IMR-90 (cell line): ENCODE data around the gene KCNJ2. TPM values are rescaled to one million over a fixed set of nuclear protein-coding genes. Genes with fewer than 3 reads are reported as not detected.

ENCODE experiments used
- ATAC-seq: fragments of 200-7000 bp; cut with Tn5 transposase; 2 replicates; pipeline ENCODE4 v1.9.1; 2020; ENCODE audit warnings: low read depth, mild to moderate bottlenecking, moderate library complexity
- BruUV-seq: library from RNA; stranded (reverse); fragments of 400-500 nt; replicated peaks from 2 replicates; lab custom pipeline; 2021; lab: Mats Ljungman, UMichigan
- CTCF ChIA-PET: fragments of 300-600 bp; formaldehyde crosslinking; extraction: SDS; loops from one replicate; lab custom pipeline; 2021; ENCODE audit warnings: antibody characterized with exemption; lab: Yijun Ruan, JAX
- POLR2A ChIA-PET: fragments of 300-600 bp; sonication (Branson Sonifier 250); formaldehyde crosslinking; loops from one replicate; lab custom pipeline; 2022; ENCODE audit warnings: antibody characterized with exemption; ENCODE audit not compliant: unreplicated experiment; lab: Charles Lee
- DNase-seq: peaks from one replicate; pipeline ENCODE4 v3.0.0; 2013
- H2AFZ ChIP-seq: replicated peaks from 2 replicates; pipeline ENCODE3; 2013; ENCODE audit warnings: low read length, mild to moderate bottlenecking; ENCODE audit not compliant: poor library complexity
- H2AK5ac ChIP-seq: 2 replicates; pipeline ENCODE4 v1.6.1; 2013; ENCODE audit warnings: low read depth, low read length, inconsistent platforms
- H2AK9ac ChIP-seq: replicated peaks from 2 replicates; pipeline ENCODE3; 2013; ENCODE audit warnings: mild to moderate bottlenecking, low read depth, low read length, moderate library complexity; ENCODE audit not compliant: poor library complexity
- H2BK120ac ChIP-seq: 2 replicates; pipeline ENCODE4 v1.6.1; 2013; ENCODE audit warnings: low read depth, low read length, inconsistent platforms
- H2BK15ac ChIP-seq: 3 replicates; pipeline ENCODE4 v1.6.1; 2013; ENCODE audit warnings: low read depth, low read length, inconsistent platforms
- H2BK20ac ChIP-seq: 2 replicates; pipeline ENCODE4 v1.6.1; 2013; ENCODE audit warnings: low read depth, mild to moderate bottlenecking, inconsistent platforms, low read length, moderate library complexity
- H2BK5ac ChIP-seq: 2 replicates; pipeline ENCODE4 v1.6.1; 2013; ENCODE audit warnings: mild to moderate bottlenecking, low read depth, low read length, inconsistent platforms; ENCODE audit not compliant: poor library complexity, severe bottlenecking
- H3K14ac ChIP-seq: replicated peaks from 2 replicates; pipeline ENCODE4 v1.6.1; 2013; ENCODE audit warnings: low read depth, low read length, inconsistent platforms
- H3K18ac ChIP-seq: 2 replicates; pipeline ENCODE4 v1.6.1; 2013; ENCODE audit warnings: low read depth, low read length, control low read depth
- H3K23ac ChIP-seq: 2 replicates; pipeline ENCODE4 v1.6.1; 2013; ENCODE audit warnings: low read depth, low read length, inconsistent platforms
- H3K27ac ChIP-seq: 2 replicates; pipeline ENCODE4 v1.5.1; 2013; ENCODE audit warnings: mild to moderate bottlenecking, control low read depth, low read length; ENCODE audit not compliant: insufficient read depth
- H3K27me3 ChIP-seq: 2 replicates; pipeline ENCODE4 v1.6.1; 2013; ENCODE audit warnings: low read length; ENCODE audit not compliant: control insufficient read depth, insufficient read depth
- H3K36me3 ChIP-seq: 2 replicates; pipeline ENCODE4 v1.6.1; 2013; ENCODE audit warnings: low read length, mixed read lengths; ENCODE audit not compliant: control insufficient read depth, insufficient read depth
- H3K4ac ChIP-seq: 2 replicates; pipeline ENCODE4 v1.6.1; 2013; ENCODE audit warnings: low read depth, low read length, inconsistent platforms
- H3K4me1 ChIP-seq: 2 replicates; pipeline ENCODE4 v1.6.1; 2013; ENCODE audit warnings: low read length, mixed read lengths; ENCODE audit not compliant: control insufficient read depth, insufficient read depth
- H3K4me2 ChIP-seq: 2 replicates; pipeline ENCODE4 v1.6.1; 2013; ENCODE audit warnings: low read depth, mild to moderate bottlenecking, control low read depth, low read length, moderate library complexity
- H3K4me3 ChIP-seq: 2 replicates; pipeline ENCODE4 v1.5.1; 2013; ENCODE audit warnings: low read depth, mild to moderate bottlenecking, control low read depth, low read length, moderate library complexity; ENCODE audit not compliant: insufficient read depth
- H3K56ac ChIP-seq: 2 replicates; pipeline ENCODE4 v1.6.1; 2013; ENCODE audit warnings: low read length, inconsistent platforms; ENCODE audit not compliant: insufficient read depth; ENCODE audit errors: extremely low read depth
- H3K79me1 ChIP-seq, 2 experiments: 2 replicates each; pipeline ENCODE4 v1.6.1; 2013; ENCODE audit warnings: low read length in 2 of 2, inconsistent platforms in 1 of 2, low read depth in 1 of 2
- H3K9ac ChIP-seq: 2 replicates; pipeline ENCODE4 v1.6.1; 2013; ENCODE audit warnings: low read depth, low read length, control low read depth
- H3K9me1 ChIP-seq: 2 replicates; pipeline ENCODE4 v1.6.1; 2013; ENCODE audit warnings: low read length, inconsistent platforms; ENCODE audit not compliant: insufficient read depth
- H3K9me3 ChIP-seq: 2 replicates; pipeline ENCODE4 v1.6.1; 2013; ENCODE audit warnings: low read length; ENCODE audit not compliant: control insufficient read depth, insufficient read depth
- H4K20me1 ChIP-seq: 2 replicates; pipeline ENCODE4 v1.6.1; 2013; ENCODE audit warnings: low read length, inconsistent platforms; ENCODE audit not compliant: insufficient read depth
- H4K5ac ChIP-seq: 2 replicates; pipeline ENCODE4 v1.6.1; 2013; ENCODE audit warnings: mild to moderate bottlenecking, low read depth, low read length, control low read depth
- H4K8ac ChIP-seq, 2 experiments: 2 replicates each; pipeline ENCODE4 v1.6.1; 2013; ENCODE audit warnings: low read depth in 2 of 2, low read length in 2 of 2, control low read depth in 1 of 2, inconsistent platforms in 1 of 2
- H4K91ac ChIP-seq: 2 replicates; pipeline ENCODE4 v1.6.1; 2013; ENCODE audit warnings: low read depth, low read length, inconsistent platforms; ENCODE audit not compliant: insufficient read depth
- BHLHE40 ChIP-seq: fragments of 150-350 bp; IDR thresholded peaks from 2 replicates; pipeline ENCODE4 v1.6.1; 2016; ENCODE audit warnings: mild to moderate bottlenecking, low read depth, low read length
- CEBPB ChIP-seq: IDR thresholded peaks from 2 replicates; pipeline ENCODE4 v1.6.1; 2012; ENCODE audit warnings: low read depth, low read length, improper control_type of control experiment
- CTCF ChIP-seq: conservative IDR thresholded peaks from 2 replicates; pipeline ENCODE4 v1.5.1; 2012; ENCODE audit warnings: mild to moderate bottlenecking, low read depth, low read length, improper control_type of control experiment
- FOS ChIP-seq: fragments of 150-350 bp; IDR thresholded peaks from 2 replicates; pipeline ENCODE4 v1.6.1; 2016; ENCODE audit warnings: low read depth, low read length
- MXI1 ChIP-seq: IDR thresholded peaks from 2 replicates; pipeline ENCODE4 v1.6.1; 2012; ENCODE audit warnings: low read depth, mild to moderate bottlenecking, low read length, moderate library complexity, borderline replicate concordance
- NFE2L2 ChIP-seq: fragments of 150-350 bp; IDR thresholded peaks from 2 replicates; pipeline ENCODE4 v1.6.1; 2016; ENCODE audit warnings: low read depth, mild to moderate bottlenecking, low read length
- POLR2A ChIP-seq: IDR thresholded peaks from 2 replicates; pipeline ENCODE4 v1.6.1; 2012; ENCODE audit warnings: mild to moderate bottlenecking, low read depth, low read length
- RFX5 ChIP-seq: IDR thresholded peaks from 2 replicates; pipeline ENCODE4 v1.8.0; 2012; ENCODE audit warnings: low read depth, mild to moderate bottlenecking, low read length, moderate library complexity
- SMC3 ChIP-seq: fragments of 150-350 bp; IDR thresholded peaks from 2 replicates; pipeline ENCODE4 v1.6.1; 2016; ENCODE audit warnings: low read depth, mild to moderate bottlenecking, antibody characterized with exemption, low read length, moderate library complexity
- USF2 ChIP-seq: fragments of 150-350 bp; IDR thresholded peaks from 2 replicates; pipeline ENCODE4 v1.6.1; 2017; ENCODE audit warnings: mild to moderate bottlenecking, antibody characterized with exemption, low read length, low read depth
- WGBS, 2 experiments: methylation state at CpG; one replicate each; pipeline versions ENCODE4 v1.1.5 to v1.1.7; 2013; ENCODE audit warnings: missing lambda C conversion rate in 2 of 2; ENCODE audit not compliant: insufficient read length in 1 of 2; ENCODE audit errors: extremely low coverage in 2 of 2; 5-methylcytosine and 5-hydroxymethylcytosine counted together
- dilution Hi-C: fragments of 300-500 bp; cut with HindIII; formaldehyde crosslinking; loops from one replicate; pipeline ENCODE4 v1.14.3; 2018; ENCODE audit warnings: low sequenced_read_pairs; ENCODE audit not compliant: unreplicated experiment
- in situ Hi-C: fragments of 300-500 bp; cut with MboI; formaldehyde crosslinking; loops from 3 replicates; pipeline ENCODE4 v1.14.3; 2019; ENCODE audit warnings: low sequenced_read_pairs, inconsistent platforms, mixed read lengths
- intact Hi-C: fragments of 100-400 bp; cut with micrococcal nuclease; formaldehyde crosslinking; loops from 2 replicates; pipeline ENCODE4 v1.10.0; 2022
- polyA plus RNA-seq, 3 experiments: library from polyadenylated mRNA; depleted of rRNA; stranded (reverse); fragments of >200 nt; gene quantifications; 2 replicates each; pipeline ENCODE4 v1.2.3, GENCODE V29; 2012; ENCODE audit warnings: low replicate concordance in 1 of 3
- total RNA-seq: library from RNA; depleted of rRNA; stranded (reverse); fragments of >200 nt; gene quantifications from 2 replicates; pipeline ENCODE4 v1.2.3, GENCODE V29; 2012

Gene KCNJ2
- total and polyA plus RNA-seq, 2 of the 4 experiments (the other 2 are of a cell fraction): 0.55 to 8.6 TPM

- no peak overlapping the region for H3K27ac ChIP-seq
- in situ Hi-C loops: no loop called here
- no peak overlapping the region for H3K4me3 ChIP-seq
- no peak overlapping the region for H3K23ac ChIP-seq
- H3K4ac ChIP-seq: no peak overlapping the region
- no peak overlapping the region for H2BK15ac ChIP-seq
- dilution Hi-C loops: no loop called here
- no peaks in the 10 kb centered on the region for H3K79me1 ChIP-seq
- no peak overlapping the region for H2BK5ac ChIP-seq
- H3K27me3 ChIP-seq: no peaks in the 10 kb centered on the region
- WGBS, 2 experiments: no CpG with 5 or more reads among the region's 1 CpG
- peaks cover 14% of the 10 kb centered on the region for H3K4me1 ChIP-seq
- no peaks in the 10 kb centered on the region for H3K9me1 ChIP-seq
- BruUV-seq: no TSS peak
- H3K4me2 ChIP-seq: no peak overlapping the region
- no peak overlapping the region for H3K56ac ChIP-seq
- TF ChIP-seq BHLHE40: no peak
- TF ChIP-seq CTCF: no peak
- TF ChIP-seq RFX5: no peak
- no peak for TF ChIP-seq MXI1
- TF ChIP-seq POLR2A: no peak
- no peak for TF ChIP-seq NFE2L2
- TF ChIP-seq USF2: no peak
- no peak for TF ChIP-seq CEBPB
- TF ChIP-seq SMC3: no peak
- TF ChIP-seq FOS: no peak
- no peaks in the 10 kb centered on the region for H3K36me3 ChIP-seq
- no peak overlapping the region for H4K5ac ChIP-seq
- H3K9me3 ChIP-seq: no peaks in the 10 kb centered on the region
- H2AFZ ChIP-seq: no peak overlapping the region
- H3K18ac ChIP-seq: no peak overlapping the region
- intact Hi-C loops: loop anchor here (5.0 kb wide), 1 partner anchor 167 kb away; no protein-coding TSS in a partner anchor
- H2AK9ac ChIP-seq: no peak overlapping the region
- DNase-seq (no peak), ATAC-seq (no peak)
- no peak overlapping the region for H3K9ac ChIP-seq
- no peak overlapping the region for H2AK5ac ChIP-seq
- CTCF ChIA-PET: no interaction called here
- no peak overlapping the region for H4K91ac ChIP-seq
- H2BK20ac ChIP-seq: no peak overlapping the region
- no peaks in the 10 kb centered on the region for H4K20me1 ChIP-seq
- no peak overlapping the region for H2BK120ac ChIP-seq
- H4K8ac ChIP-seq: no peak overlapping the region
- H3K14ac ChIP-seq: no peak overlapping the region
- POLR2A ChIA-PET: no interaction called here
Measured at GRCh38 chr17:70134777-70135176, 34.6 kb upstream of the KCNJ2 start.
